H9 (cell line): ENCODE measurements around the gene BNC1. TPM values are rescaled to one million over a fixed set of nuclear protein-coding genes. Genes with fewer than 3 reads are reported as not detected.

Experiments
- DNase-seq: peaks from one replicate; pipeline ENCODE4 v3.0.0-alpha.2; 2017
- H2AFZ ChIP-seq: one replicate; pipeline ENCODE4 v1.6.1; 2013; ENCODE audit warnings: mild to moderate bottlenecking, low read length, control low read depth, moderate library complexity
- H2AK5ac ChIP-seq: 2 replicates; pipeline ENCODE4 v1.6.1; 2013; ENCODE audit warnings: low read length, control low read depth, mixed read lengths; ENCODE audit not compliant: insufficient read length
- H2BK120ac ChIP-seq: one replicate; pipeline ENCODE4 v1.6.1; 2013; ENCODE audit warnings: low read depth, mild to moderate bottlenecking, low read length, control low read depth, inconsistent platforms; ENCODE audit not compliant: poor library complexity, severe bottlenecking
- H2BK12ac ChIP-seq: 2 replicates; pipeline ENCODE4 v1.6.1; 2013; ENCODE audit warnings: low read length, control low read depth, mixed read lengths, low read depth; ENCODE audit not compliant: insufficient read length
- H2BK15ac ChIP-seq: 2 replicates; pipeline ENCODE4 v1.6.1; 2013; ENCODE audit warnings: low read depth, low read length, control low read depth
- H2BK20ac ChIP-seq: one replicate; pipeline ENCODE4 v1.6.1; 2013; ENCODE audit warnings: low read depth, mild to moderate bottlenecking, low read length, control low read depth, inconsistent platforms; ENCODE audit not compliant: poor library complexity, severe bottlenecking
- H2BK5ac ChIP-seq: 2 replicates; pipeline ENCODE4 v1.6.1; 2013; ENCODE audit warnings: low read length, control low read depth, mixed read lengths; ENCODE audit not compliant: insufficient read length
- H3K14ac ChIP-seq: 2 replicates; pipeline ENCODE4 v1.6.1; 2013; ENCODE audit warnings: low read length, control low read depth; ENCODE audit not compliant: insufficient read depth
- H3K18ac ChIP-seq: 2 replicates; pipeline ENCODE4 v1.6.1; 2013; ENCODE audit warnings: low read depth, mild to moderate bottlenecking, mixed read lengths, low read length, control low read depth; ENCODE audit not compliant: insufficient read length
- H3K23ac ChIP-seq: 2 replicates; pipeline ENCODE4 v1.6.1; 2013; ENCODE audit warnings: low read length, control low read depth, mixed read lengths, low read depth; ENCODE audit not compliant: insufficient read length
- H3K23me2 ChIP-seq: 2 replicates; pipeline ENCODE4 v1.6.1; 2013; ENCODE audit warnings: low read depth, mild to moderate bottlenecking, mixed read lengths, low read length, control low read depth; ENCODE audit not compliant: insufficient read length, poor library complexity, severe bottlenecking
- H3K27ac ChIP-seq: 2 replicates; pipeline ENCODE4 v1.5.1; 2013; ENCODE audit warnings: low read length, control low read depth, mixed read lengths, low read depth; ENCODE audit not compliant: insufficient read length
- H3K27me3 ChIP-seq: 2 replicates; pipeline ENCODE4 v1.6.1; 2013; ENCODE audit warnings: low read length, control low read depth, inconsistent platforms; ENCODE audit not compliant: insufficient read depth
- H3K4ac ChIP-seq: 2 replicates; pipeline ENCODE4 v1.6.1; 2013; ENCODE audit warnings: low read depth, mild to moderate bottlenecking, control low read depth, inconsistent platforms, low read length, moderate library complexity
- H3K4me1 ChIP-seq: 2 replicates; pipeline ENCODE4 v1.6.1; 2013; ENCODE audit warnings: low read length, control low read depth, inconsistent platforms; ENCODE audit not compliant: insufficient read depth
- H3K4me2 ChIP-seq: 2 replicates; pipeline ENCODE4 v1.6.1; 2013; ENCODE audit warnings: low read length, control low read depth, mixed read lengths; ENCODE audit not compliant: insufficient read length, insufficient read depth
- H3K56ac ChIP-seq: 2 replicates; pipeline ENCODE4 v1.6.1; 2013; ENCODE audit warnings: low read depth, mild to moderate bottlenecking, mixed read lengths, low read length, control low read depth; ENCODE audit not compliant: insufficient read length
- H3K79me1 ChIP-seq: 2 replicates; pipeline ENCODE4 v1.6.1; 2013; ENCODE audit warnings: low read depth, mild to moderate bottlenecking, moderate library complexity, low read length, control low read depth, inconsistent platforms; ENCODE audit not compliant: insufficient read depth, poor library complexity, severe bottlenecking
- H3K79me2 ChIP-seq: 2 replicates; pipeline ENCODE4 v1.6.1; 2013; ENCODE audit warnings: low read length, control low read depth, inconsistent platforms; ENCODE audit not compliant: insufficient read depth
- H3K9ac ChIP-seq: 2 replicates; pipeline ENCODE4 v1.6.1; 2013; ENCODE audit warnings: low read length, control low read depth, mixed read lengths; ENCODE audit not compliant: insufficient read length; ENCODE audit errors: extremely low read depth
- H3K9me3 ChIP-seq: one replicate; pipeline ENCODE4 v1.6.1; 2013; ENCODE audit warnings: low read depth, low read length, inconsistent platforms; ENCODE audit not compliant: control insufficient read depth
- H3T11ph ChIP-seq: one replicate; pipeline ENCODE4 v1.6.1; 2013; ENCODE audit warnings: mild to moderate bottlenecking, low read length, control low read depth, inconsistent platforms
- H4K20me1 ChIP-seq: one replicate; pipeline ENCODE4 v1.6.1; 2013; ENCODE audit not compliant: control insufficient read depth, insufficient read length, insufficient read depth
- H4K5ac ChIP-seq: 2 replicates; pipeline ENCODE4 v1.6.1; 2013; ENCODE audit warnings: low read depth, mild to moderate bottlenecking, mixed read lengths, low read length, control low read depth; ENCODE audit not compliant: insufficient read length
- H4K8ac ChIP-seq: replicated peaks from 2 replicates; pipeline ENCODE4 v1.6.1; 2013; ENCODE audit warnings: low read length, control low read depth, mixed read lengths, low read depth; ENCODE audit not compliant: insufficient read length
- H4K91ac ChIP-seq: 2 replicates; pipeline ENCODE4 v1.6.1; 2013; ENCODE audit warnings: low read depth, mild to moderate bottlenecking, moderate library complexity, mixed read lengths, low read length, control low read depth; ENCODE audit not compliant: insufficient read length
- H3K27ac Mint-ChIP-seq, 3 experiments: 2 replicates in 2 of 3; 3 replicates in 1 of 3; pipeline ENCODE4 v1.8.0; 2020 to 2021; ENCODE audit warnings: mixed read lengths in 3 of 3, mild to moderate bottlenecking in 1 of 3, moderate library complexity in 1 of 3
- H3K27me3 Mint-ChIP-seq: 2 replicates; pipeline ENCODE4 v1.8.0; 2021; ENCODE audit warnings: low read depth, mild to moderate bottlenecking, moderate library complexity, mixed read lengths
- H3K36me3 Mint-ChIP-seq, 3 experiments: 2 replicates in 2 of 3; 3 replicates in 1 of 3; pipeline ENCODE4 v1.8.0; 2020 to 2021; ENCODE audit warnings: low read depth in 3 of 3, mixed read lengths in 3 of 3; ENCODE audit not compliant: insufficient read depth in 1 of 3
- H3K4me1 Mint-ChIP-seq, 2 experiments: 2 replicates each; pipeline ENCODE4 v1.8.0; 2020; ENCODE audit warnings: mixed read lengths in 2 of 2
- H3K4me3 Mint-ChIP-seq, 2 experiments: 2 replicates in 1 of 2; 3 replicates in 1 of 2; pipeline ENCODE4 v1.8.0; 2020 to 2021; ENCODE audit warnings: mild to moderate bottlenecking in 2 of 2, mixed read lengths in 2 of 2, moderate library complexity in 1 of 2
- H3K9me3 Mint-ChIP-seq, 2 experiments: 2 replicates in 1 of 2; 3 replicates in 1 of 2; pipeline ENCODE4 v1.8.0; 2020; ENCODE audit warnings: mild to moderate bottlenecking in 2 of 2, mixed read lengths in 2 of 2, moderate library complexity in 1 of 2
- WGBS: extraction: QIAGEN DNeasy Blood & Tissue Kit; methylation state at CpG from one replicate; pipeline ENCODE4 v1.1.7; 2013; ENCODE audit warnings: missing lambda C conversion rate, low lambda C conversion rate, mixed read lengths; ENCODE audit not compliant: insufficient read length; ENCODE audit errors: extremely low coverage; 5-methylcytosine and 5-hydroxymethylcytosine counted together
- total RNA-seq: library from RNA; stranded (reverse); gene quantifications from 2 replicates; pipeline ENCODE4 v1.2.1, GENCODE V29; 2021
- TF ChIP-seq, protein P1 (sequence below): fragments of 200-600 bp; sonication (generic); conservative IDR thresholded peaks from 3 replicates; pipeline ENCODE4 v1.8.0; 2021; ENCODE audit warnings: antibody characterized with exemption, mild to moderate bottlenecking

The BNC1 gene
- total RNA-seq, 1 experiment from 2014 or later = not detected

DNA sequence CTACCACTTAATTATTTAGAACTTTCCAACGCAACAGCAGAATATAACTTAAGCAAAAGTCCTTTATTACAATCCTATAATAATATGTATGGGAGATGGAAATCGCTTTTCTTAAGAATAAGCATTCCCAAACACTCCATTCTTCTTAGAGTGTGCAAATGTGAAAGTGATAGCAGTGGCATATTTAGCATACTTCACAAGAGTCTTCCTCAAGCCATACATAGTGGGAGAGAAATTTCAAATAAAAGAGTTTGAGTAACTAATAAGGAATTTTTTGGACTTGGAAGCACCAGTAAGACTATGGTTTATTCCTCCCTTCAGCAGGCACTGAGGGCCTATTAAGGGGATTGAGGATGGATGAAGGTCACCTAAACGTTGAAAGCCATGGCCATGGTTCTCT, 22.1 kb upstream of the BNC1 start:
- no peak overlapping the region for H2BK20ac ChIP-seq
- Mint-ChIP-seq H3K36me3 (no peaks in the 10 kb centered on the region), H3K27ac (no peak overlapping the region), H3K4me1 (peaks cover 34 to 36% of the 10 kb centered on the region in 2 experiments), H3K9me3 (no peaks in the 10 kb centered on the region), H3K27me3 (peaks cover 15% of the 10 kb centered on the region), H3K4me3 (no peak overlapping the region)
- H3K56ac ChIP-seq = no peak overlapping the region
- no peak overlapping the region for H2AFZ ChIP-seq
- H3K14ac ChIP-seq = no peak overlapping the region
- H3K4me2 ChIP-seq = no peak overlapping the region
- H3T11ph ChIP-seq = no peak overlapping the region
- no peaks in the 10 kb centered on the region for H3K23me2 ChIP-seq
- H3K79me2 ChIP-seq = no peaks in the 10 kb centered on the region
- H4K20me1 ChIP-seq = no peaks in the 10 kb centered on the region
- TF ChIP-seq, protein P1, sequence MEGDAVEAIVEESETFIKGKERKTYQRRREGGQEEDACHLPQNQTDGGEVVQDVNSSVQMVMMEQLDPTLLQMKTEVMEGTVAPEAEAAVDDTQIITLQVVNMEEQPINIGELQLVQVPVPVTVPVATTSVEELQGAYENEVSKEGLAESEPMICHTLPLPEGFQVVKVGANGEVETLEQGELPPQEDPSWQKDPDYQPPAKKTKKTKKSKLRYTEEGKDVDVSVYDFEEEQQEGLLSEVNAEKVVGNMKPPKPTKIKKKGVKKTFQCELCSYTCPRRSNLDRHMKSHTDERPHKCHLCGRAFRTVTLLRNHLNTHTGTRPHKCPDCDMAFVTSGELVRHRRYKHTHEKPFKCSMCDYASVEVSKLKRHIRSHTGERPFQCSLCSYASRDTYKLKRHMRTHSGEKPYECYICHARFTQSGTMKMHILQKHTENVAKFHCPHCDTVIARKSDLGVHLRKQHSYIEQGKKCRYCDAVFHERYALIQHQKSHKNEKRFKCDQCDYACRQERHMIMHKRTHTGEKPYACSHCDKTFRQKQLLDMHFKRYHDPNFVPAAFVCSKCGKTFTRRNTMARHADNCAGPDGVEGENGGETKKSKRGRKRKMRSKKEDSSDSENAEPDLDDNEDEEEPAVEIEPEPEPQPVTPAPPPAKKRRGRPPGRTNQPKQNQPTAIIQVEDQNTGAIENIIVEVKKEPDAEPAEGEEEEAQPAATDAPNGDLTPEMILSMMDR = no peak
- H3K9me3 ChIP-seq = no peaks in the 10 kb centered on the region
- no peak overlapping the region for H3K23ac ChIP-seq
- H4K5ac ChIP-seq = no peak overlapping the region
- no peaks in the 10 kb centered on the region for H3K79me1 ChIP-seq
- no peak overlapping the region for H4K8ac ChIP-seq
- H2BK5ac ChIP-seq = no peak overlapping the region
- DNase-seq = no peak
- no peak overlapping the region for H2BK15ac ChIP-seq
- H3K4ac ChIP-seq = no peak overlapping the region
- H3K27ac ChIP-seq = no peak overlapping the region
- no peak overlapping the region for H2AK5ac ChIP-seq
- no peak overlapping the region for H3K18ac ChIP-seq
- H3K9ac ChIP-seq = no peak overlapping the region
- no peak overlapping the region for H4K91ac ChIP-seq
- peaks cover 11% of the 10 kb centered on the region for H3K4me1 ChIP-seq
- no peaks in the 10 kb centered on the region for H3K27me3 ChIP-seq
- no peak overlapping the region for H2BK120ac ChIP-seq
- no CpG with 5 or more reads among the region's 3 CpGs for WGBS
- no peak overlapping the region for H2BK12ac ChIP-seq
